GM12874 (cell line): Measurements from ENCODE around the gene TRMU.

Source experiments
- CTCF ChIP-seq: IDR thresholded peaks from 2 replicates; pipeline ENCODE4 v1.5.1; 2011; ENCODE audit warnings: low read depth, mild to moderate bottlenecking, control low read depth, low read length, moderate library complexity; ENCODE audit not compliant: insufficient read depth

The TRMU gene

GRCh38 chr22:46369716-46370583, 34.4 kb downstream of the TRMU start:
- TF ChIP-seq CTCF, result no peak

DNA sequence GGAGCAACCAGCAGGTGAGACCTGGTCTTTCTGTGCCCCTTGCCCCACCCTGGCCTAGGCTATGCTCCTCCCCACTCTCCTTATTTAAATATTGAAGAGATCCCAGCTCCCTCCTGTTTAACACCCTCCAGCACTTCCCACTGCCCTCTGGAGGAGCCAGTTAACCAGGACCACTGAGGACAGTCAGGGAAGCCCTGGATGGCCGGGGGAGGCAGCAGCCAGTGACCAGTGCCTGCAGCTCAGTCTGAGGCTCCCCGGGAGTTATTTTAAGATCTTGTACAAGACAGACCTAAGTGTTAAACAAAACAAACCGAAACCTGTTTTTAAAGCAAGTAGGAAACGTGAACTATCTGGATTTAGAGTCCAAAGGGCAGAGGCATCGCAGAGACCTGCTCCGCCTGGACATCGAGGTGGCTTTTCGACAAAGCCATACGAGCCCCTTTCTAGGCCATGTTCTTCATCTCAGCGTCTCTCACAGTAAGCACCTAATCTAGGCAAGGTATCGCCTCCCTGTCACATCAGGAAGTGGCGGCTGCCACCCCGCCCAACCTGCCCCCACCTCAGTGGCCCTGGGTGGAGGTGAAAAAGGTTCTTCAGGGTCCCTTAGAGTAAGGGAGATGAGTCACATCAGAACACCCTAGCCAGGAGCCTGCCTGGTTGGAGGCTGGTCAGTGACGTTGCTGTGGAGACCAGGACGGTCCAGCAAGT, 35.2 kb downstream of the TRMU start:
- no peak for TF ChIP-seq CTCF

GRCh38 chr22:46371623-46372226, 36.2 kb downstream of the TRMU start:
- TF ChIP-seq CTCF, result no peak

- no peak for TF ChIP-seq CTCF
Observed at GRCh38 chr22:46372686-46373085, 37.2 kb downstream of the TRMU start.

GRCh38 chr22:46373159-46373558, 37.6 kb downstream of the TRMU start:
- no peak for TF ChIP-seq CTCF

GRCh38 chr22:46373921-46374662, 38.6 kb downstream of the TRMU start:
- TF ChIP-seq CTCF, result no peak
